ENCODE data around the gene SYNE2.
A peak's percentile ranks its signal among the peaks of the same experiment; 100 is the strongest.

SYNE2 gene

GRCh38 chr14:63938198-63939005 lies 85.6 kb downstream of the SYNE2 start:
- DNase-seq (ENCODE audit: low read depth, low spot score) = no peak
- no peak for TF ChIP-seq CTCF (IDR thresholded peaks at IDR 0.05; ENCODE audit: low read depth, low read length)
- H3K4me3 ChIP-seq (ENCODE audit: low read depth, low read length) = no peak overlapping the region
- in situ Hi-C loops (cut with HindIII; ENCODE audit: low sequenced_read_pairs) = no loop called here

GRCh38 chr14:63939006-63939270 lies 86.1 kb downstream of the SYNE2 start:
- in situ Hi-C loops (cut with HindIII; ENCODE audit: low sequenced_read_pairs) = no loop called here
- DNase-seq (ENCODE audit: low read depth, low spot score) = no peak
- no peak for TF ChIP-seq CTCF (IDR thresholded peaks at IDR 0.05; ENCODE audit: low read depth, low read length)
- no peak overlapping the region for H3K4me3 ChIP-seq (ENCODE audit: low read depth, low read length)

GRCh38 chr14:63940387-63940786 lies 87.6 kb downstream of the SYNE2 start:
- no peak overlapping the region for H3K4me3 ChIP-seq (ENCODE audit: low read depth, low read length)
- DNase-seq (ENCODE audit: low read depth, low spot score) = no peak
- no peak for TF ChIP-seq CTCF (IDR thresholded peaks at IDR 0.05; ENCODE audit: low read depth, low read length)
- in situ Hi-C loops (cut with HindIII; ENCODE audit: low sequenced_read_pairs) = no loop called here

GRCh38 chr14:63941023-63941422 lies 88.2 kb downstream of the SYNE2 start:
- in situ Hi-C loops (cut with HindIII; ENCODE audit: low sequenced_read_pairs) = no loop called here
- TF ChIP-seq CTCF (IDR thresholded peaks at IDR 0.05; ENCODE audit: low read depth, low read length) = no peak
- no peak overlapping the region for H3K4me3 ChIP-seq (ENCODE audit: low read depth, low read length)
- DNase-seq (ENCODE audit: low read depth, low spot score) = no peak

- DNase-seq (ENCODE audit: low read depth, low spot score) = peak; percentile 17
- no peak overlapping the region for H3K4me3 ChIP-seq (ENCODE audit: low read depth, low read length)
- in situ Hi-C loops (cut with HindIII; ENCODE audit: low sequenced_read_pairs) = no loop called here
- no peak for TF ChIP-seq CTCF (IDR thresholded peaks at IDR 0.05; ENCODE audit: low read depth, low read length)
Measured at GRCh38 chr14:63949696-63950095, 96.9 kb downstream of the SYNE2 start.

- TF ChIP-seq CTCF (IDR thresholded peaks at IDR 0.05; ENCODE audit: low read depth, low read length) = no peak
- in situ Hi-C loops (cut with HindIII; ENCODE audit: low sequenced_read_pairs) = no loop called here
- DNase-seq (ENCODE audit: low read depth, low spot score) = no peak
- no peak overlapping the region for H3K4me3 ChIP-seq (ENCODE audit: low read depth, low read length)
Measured at GRCh38 chr14:63951021-63951420, 98.2 kb downstream of the SYNE2 start.

All from astrocyte of the spinal cord (primary cell).